Measurements from ENCODE around the gene XPO6. TPM values are rescaled to one million over a fixed set of nuclear protein-coding genes. Genes with fewer than 3 reads are reported as not detected.

XPO6 gene
- total and polyA plus RNA-seq, 2 donors = 67.9 to 161 TPM

- 98% methylated on average over 3 of the region's 3 CpGs for WGBS
- Histone ChIP-seq H3K27ac (ENCODE audit: low read depth in 1 of 2, low read length in 1 of 2) (no peak overlapping the region), H3K36me3 (ENCODE audit: control insufficient read depth in 2 of 2, insufficient read depth in 2 of 2, low read length in 1 of 2) (peaks cover 43 to 64% of the 10 kb centered on the region in 2 donors)
Observed at GRCh38 chr16:28167730-28168129, 44.0 kb downstream of the XPO6 start.

GRCh38 chr16:28167221-28167620, 44.5 kb downstream of the XPO6 start:
- no peak overlapping the region for H3K27ac ChIP-seq (ENCODE audit: low read depth in 1 of 2, low read length in 1 of 2)

More at GRCh38 chr16:28167730-28168129, 44.0 kb downstream of the XPO6 start:
- Histone ChIP-seq H3K4me3 (ENCODE audit: low read length in 2 of 2) (no peak overlapping the region), H3K9me3 (ENCODE audit: control insufficient read depth in 2 of 2, insufficient read depth in 1 of 2, low read length in 1 of 2) (no peaks in the 10 kb centered on the region), H3K27me3 (ENCODE audit: control insufficient read depth in 2 of 2, insufficient read depth in 1 of 2, low read length in 1 of 2) (no peaks in the 10 kb centered on the region), H3K4me1 (ENCODE audit: control insufficient read depth in 2 of 2, insufficient read depth in 2 of 2, low read length in 2 of 2) (peaks cover 5 to 20% of the 10 kb centered on the region in 2 donors)
- no peak for DNase-seq (ENCODE audit: low read depth in 6 of 9, low spot score in 9 of 9)

GRCh38 chr16:28166394-28167208, 45.2 kb downstream of the XPO6 start:
- Histone ChIP-seq H3K4me3 (ENCODE audit: low read length in 2 of 2) (no peak overlapping the region), H3K27ac (ENCODE audit: low read depth in 1 of 2, low read length in 1 of 2) (no peak overlapping the region), H3K36me3 (ENCODE audit: control insufficient read depth in 2 of 2, insufficient read depth in 2 of 2, low read length in 1 of 2) (peaks cover 43 to 55% of the 10 kb centered on the region in 2 donors), H3K9me3 (ENCODE audit: control insufficient read depth in 2 of 2, insufficient read depth in 1 of 2, low read length in 1 of 2) (no peaks in the 10 kb centered on the region), H3K27me3 (ENCODE audit: control insufficient read depth in 2 of 2, insufficient read depth in 1 of 2, low read length in 1 of 2) (no peaks in the 10 kb centered on the region), H3K4me1 (ENCODE audit: control insufficient read depth in 2 of 2, insufficient read depth in 2 of 2, low read length in 2 of 2) (peaks cover 5 to 20% of the 10 kb centered on the region in 2 donors)
- WGBS = 94% methylated on average over 5 of the region's 5 CpGs
- no peak for DNase-seq (ENCODE audit: low read depth in 6 of 9, low spot score in 9 of 9)

More at GRCh38 chr16:28167221-28167620, 44.5 kb downstream of the XPO6 start:
- H3K4me3 ChIP-seq (ENCODE audit: low read length in 2 of 2) = no peak overlapping the region
- no peaks in the 10 kb centered on the region for H3K9me3 ChIP-seq (ENCODE audit: control insufficient read depth in 2 of 2, insufficient read depth in 1 of 2, low read length in 1 of 2)
- peaks cover 5 to 20% of the 10 kb centered on the region in 2 donors for H3K4me1 ChIP-seq (ENCODE audit: control insufficient read depth in 2 of 2, insufficient read depth in 2 of 2, low read length in 2 of 2)
- H3K27me3 ChIP-seq (ENCODE audit: control insufficient read depth in 2 of 2, insufficient read depth in 1 of 2, low read length in 1 of 2) = no peaks in the 10 kb centered on the region
- DNase-seq (ENCODE audit: low read depth in 6 of 9, low spot score in 9 of 9) = no peak
- H3K36me3 ChIP-seq (ENCODE audit: control insufficient read depth in 2 of 2, insufficient read depth in 2 of 2, low read length in 1 of 2) = peaks cover 43 to 59% of the 10 kb centered on the region in 2 donors
- 98% methylated on average over 7 of the region's 7 CpGs for WGBS

- H3K9me3 ChIP-seq (ENCODE audit: control insufficient read depth in 2 of 2, insufficient read depth in 1 of 2, low read length in 1 of 2) = no peaks in the 10 kb centered on the region
- peak overlapping the region in 1 of 2 donors; percentile 36 for H3K27ac ChIP-seq (ENCODE audit: low read depth in 1 of 2, low read length in 1 of 2)
- no peaks in the 10 kb centered on the region for H3K27me3 ChIP-seq (ENCODE audit: control insufficient read depth in 2 of 2, insufficient read depth in 1 of 2, low read length in 1 of 2)
- no peak overlapping the region for H3K4me3 ChIP-seq (ENCODE audit: low read length in 2 of 2)
- peaks cover 5 to 20% of the 10 kb centered on the region in 2 donors for H3K4me1 ChIP-seq (ENCODE audit: control insufficient read depth in 2 of 2, insufficient read depth in 2 of 2, low read length in 2 of 2)
- peaks cover 43 to 54% of the 10 kb centered on the region in 2 donors for H3K36me3 ChIP-seq (ENCODE audit: control insufficient read depth in 2 of 2, insufficient read depth in 2 of 2, low read length in 1 of 2)
- 93% methylated on average over 1 of the region's 1 CpG for WGBS
- DNase-seq (ENCODE audit: low read depth in 6 of 9, low spot score in 9 of 9) = no peak
Observed at GRCh38 chr16:28165598-28165997, 46.2 kb downstream of the XPO6 start.

- DNase-seq (ENCODE audit: low read depth in 6 of 9, low spot score in 9 of 9) = no peak
- H3K36me3 ChIP-seq (ENCODE audit: control insufficient read depth in 2 of 2, insufficient read depth in 2 of 2, low read length in 1 of 2) = peaks cover 37 to 47% of the 10 kb centered on the region in 2 donors
- no peaks in the 10 kb centered on the region for H3K27me3 ChIP-seq (ENCODE audit: control insufficient read depth in 2 of 2, insufficient read depth in 1 of 2, low read length in 1 of 2)
- H3K27ac ChIP-seq (ENCODE audit: low read depth in 1 of 2, low read length in 1 of 2) = peak overlapping the region in 1 of 2 donors; percentile 44
- no peak overlapping the region for H3K4me3 ChIP-seq (ENCODE audit: low read length in 2 of 2)
- WGBS = 93% methylated on average over 2 of the region's 2 CpGs
- peaks cover 4 to 12% of the 10 kb centered on the region in 2 donors for H3K4me1 ChIP-seq (ENCODE audit: control insufficient read depth in 2 of 2, insufficient read depth in 2 of 2, low read length in 2 of 2)
- H3K9me3 ChIP-seq (ENCODE audit: control insufficient read depth in 2 of 2, insufficient read depth in 1 of 2, low read length in 1 of 2) = no peaks in the 10 kb centered on the region
Observed at GRCh38 chr16:28164140-28164539, 47.6 kb downstream of the XPO6 start.

GRCh38 chr16:28163699-28164098, 48.1 kb downstream of the XPO6 start:
- WGBS = 95% methylated on average over 4 of the region's 4 CpGs
- Histone ChIP-seq H3K27me3 (ENCODE audit: control insufficient read depth in 2 of 2, insufficient read depth in 1 of 2, low read length in 1 of 2) (no peaks in the 10 kb centered on the region), H3K4me3 (ENCODE audit: low read length in 2 of 2) (no peak overlapping the region), H3K9me3 (ENCODE audit: control insufficient read depth in 2 of 2, insufficient read depth in 1 of 2, low read length in 1 of 2) (no peaks in the 10 kb centered on the region), H3K27ac (ENCODE audit: low read depth in 1 of 2, low read length in 1 of 2) (peak overlapping the region in 1 of 2 donors; percentile 46), H3K4me1 (ENCODE audit: control insufficient read depth in 2 of 2, insufficient read depth in 2 of 2, low read length in 2 of 2) (peaks cover 2 to 9% of the 10 kb centered on the region in 2 donors), H3K36me3 (ENCODE audit: control insufficient read depth in 2 of 2, insufficient read depth in 2 of 2, low read length in 1 of 2) (peaks cover 34 to 43% of the 10 kb centered on the region in 2 donors)
- no peak for DNase-seq (ENCODE audit: low read depth in 6 of 9, low spot score in 9 of 9)

- Histone ChIP-seq H3K4me3 (ENCODE audit: low read length in 2 of 2) (no peak overlapping the region), H3K4me1 (ENCODE audit: control insufficient read depth in 2 of 2, insufficient read depth in 2 of 2, low read length in 2 of 2) (peaks cover 2% of the 10 kb centered on the region in 2 donors), H3K36me3 (ENCODE audit: control insufficient read depth in 2 of 2, insufficient read depth in 2 of 2, low read length in 1 of 2) (peaks cover 35 to 44% of the 10 kb centered on the region in 2 donors), H3K27ac (ENCODE audit: low read depth in 1 of 2, low read length in 1 of 2) (no peak overlapping the region), H3K27me3 (ENCODE audit: control insufficient read depth in 2 of 2, insufficient read depth in 1 of 2, low read length in 1 of 2) (no peaks in the 10 kb centered on the region), H3K9me3 (ENCODE audit: control insufficient read depth in 2 of 2, insufficient read depth in 1 of 2, low read length in 1 of 2) (no peaks in the 10 kb centered on the region)
- 98% methylated on average over 6 of the region's 6 CpGs for WGBS
- no peak for DNase-seq (ENCODE audit: low read depth in 6 of 9, low spot score in 9 of 9)
Observed at GRCh38 chr16:28162326-28162877, 49.4 kb downstream of the XPO6 start.

- Histone ChIP-seq H3K36me3 (ENCODE audit: control insufficient read depth in 2 of 2, insufficient read depth in 2 of 2, low read length in 1 of 2) (peaks cover 27 to 36% of the 10 kb centered on the region in 2 donors), H3K27me3 (ENCODE audit: control insufficient read depth in 2 of 2, insufficient read depth in 1 of 2, low read length in 1 of 2) (no peaks in the 10 kb centered on the region), H3K4me3 (ENCODE audit: low read length in 2 of 2) (no peak overlapping the region), H3K27ac (ENCODE audit: low read depth in 1 of 2, low read length in 1 of 2) (no peak overlapping the region), H3K9me3 (ENCODE audit: control insufficient read depth in 2 of 2, insufficient read depth in 1 of 2, low read length in 1 of 2) (no peaks in the 10 kb centered on the region), H3K4me1 (ENCODE audit: control insufficient read depth in 2 of 2, insufficient read depth in 2 of 2, low read length in 2 of 2) (peaks cover 2% of the 10 kb centered on the region in 2 donors)
- no peak for DNase-seq (ENCODE audit: low read depth in 6 of 9, low spot score in 9 of 9)
Observed at GRCh38 chr16:28161626-28162025, 50.1 kb downstream of the XPO6 start.

- Histone ChIP-seq H3K4me3 (ENCODE audit: low read length in 2 of 2) (no peak overlapping the region), H3K36me3 (ENCODE audit: control insufficient read depth in 2 of 2, insufficient read depth in 2 of 2, low read length in 1 of 2) (peaks cover 20 to 25% of the 10 kb centered on the region in 2 donors), H3K4me1 (ENCODE audit: control insufficient read depth in 2 of 2, insufficient read depth in 2 of 2, low read length in 2 of 2) (peaks cover 10 to 17% of the 10 kb centered on the region in 2 donors), H3K27ac (ENCODE audit: low read depth in 1 of 2, low read length in 1 of 2) (peak overlapping the region in 1 of 2 donors; percentile 58), H3K9me3 (ENCODE audit: control insufficient read depth in 2 of 2, insufficient read depth in 1 of 2, low read length in 1 of 2) (no peaks in the 10 kb centered on the region), H3K27me3 (ENCODE audit: control insufficient read depth in 2 of 2, insufficient read depth in 1 of 2, low read length in 1 of 2) (no peaks in the 10 kb centered on the region)
- DNase-seq (ENCODE audit: low read depth in 6 of 9, low spot score in 9 of 9) = no peak
- WGBS = 93% methylated on average over 1 of the region's 1 CpG
Observed at GRCh38 chr16:28158136-28158535, 53.6 kb downstream of the XPO6 start.

Measured in thymus (tissue), 11 donors.